HL-60/S4 treated with retinoic acid at 250 ng/mL for 4 days and 3 days (cell line): ENCODE data around the gene TIFAB.

ENCODE experiments used
- in situ Hi-C: fragments of 300-500 bp; cut with MboI; formaldehyde crosslinking; loops from 2 replicates; pipeline ENCODE4 v1.7.0; 2022; ENCODE audit warnings: low sequenced_read_pairs

TIFAB gene

DNA sequence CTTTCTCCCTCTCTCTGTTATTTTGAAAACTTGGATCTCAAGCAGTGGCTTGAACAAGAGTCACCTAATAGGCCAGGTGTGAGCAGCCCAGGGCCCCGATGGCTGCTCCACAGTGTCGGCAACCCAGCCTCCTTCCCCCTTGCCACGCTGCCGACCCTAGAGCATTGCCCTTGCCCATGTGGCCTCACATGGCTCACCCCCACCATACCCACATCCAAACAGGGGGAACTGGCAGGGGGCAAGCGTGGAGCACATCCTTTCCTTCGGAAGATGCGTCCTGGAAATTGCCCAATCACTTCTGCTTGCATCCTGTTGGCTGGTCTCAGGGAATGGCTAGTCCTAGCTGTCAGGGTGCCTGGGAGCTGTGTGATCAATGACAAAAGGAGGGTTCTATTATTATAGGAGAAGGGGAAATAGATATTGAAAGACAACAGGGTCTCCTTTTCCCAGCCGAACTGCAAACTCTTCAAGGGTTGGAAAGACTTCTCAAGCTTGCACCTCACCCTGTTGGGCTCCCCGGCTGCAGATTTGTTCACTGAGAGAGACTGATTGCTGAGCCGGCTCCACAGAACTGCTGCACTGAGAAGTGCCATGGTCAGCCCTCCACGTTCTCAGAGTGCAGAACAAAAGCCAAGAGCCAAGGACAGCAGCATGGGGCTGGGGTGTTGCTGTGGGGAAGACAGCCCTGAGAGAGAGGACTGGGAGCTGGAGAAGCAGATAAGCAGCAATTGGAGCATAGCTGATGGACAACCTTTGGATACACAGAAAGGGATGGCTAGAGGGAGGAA is 8.3 kb upstream of the TIFAB start:
- in situ Hi-C loops, result loop anchor here (10.0 kb wide), 1 partner anchor 94 kb away; no protein-coding TSS in a partner anchor

DNA sequence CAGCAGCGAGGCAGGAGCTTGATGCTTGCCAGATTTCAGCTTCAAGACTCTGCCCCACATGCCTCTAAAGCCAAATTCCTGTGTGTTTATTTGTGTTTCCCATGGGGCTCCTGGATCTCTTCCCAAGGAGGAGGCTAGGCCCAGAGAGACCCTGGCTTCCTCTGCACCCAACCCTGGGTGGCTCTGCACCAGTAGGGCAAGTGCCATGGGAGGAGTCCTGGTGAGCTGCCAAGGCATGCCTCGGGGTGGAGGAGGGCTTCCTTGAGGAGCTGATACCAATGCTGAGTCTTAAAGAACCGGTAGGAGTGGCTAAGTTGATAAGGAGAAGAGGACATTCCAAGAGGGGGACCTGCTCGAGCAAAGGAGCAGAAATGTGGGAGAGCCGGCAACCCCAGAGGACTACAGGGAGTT is 6.8 kb upstream of the TIFAB start:
- in situ Hi-C loops, result no loop called here

DNA sequence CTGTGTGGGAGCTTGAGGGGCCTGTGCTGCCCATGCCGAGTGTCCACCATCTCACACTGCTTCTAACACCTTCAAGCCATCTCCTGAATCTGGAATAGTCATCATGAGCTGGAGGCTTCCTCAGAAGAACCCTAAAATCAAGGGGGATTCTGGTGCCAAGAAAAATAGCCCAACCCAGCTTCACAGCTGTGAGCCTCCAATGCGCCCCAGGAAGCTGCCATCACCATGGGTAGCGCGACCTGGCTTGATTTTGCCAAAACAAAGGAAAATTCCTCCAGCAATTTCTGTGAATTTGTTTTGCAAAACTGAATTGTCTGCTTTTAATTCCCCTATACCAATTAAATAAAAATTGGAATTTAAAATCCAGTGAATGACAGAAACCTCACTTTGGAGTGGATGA is 6.2 kb upstream of the TIFAB start:
- in situ Hi-C loops, result no loop called here

DNA sequence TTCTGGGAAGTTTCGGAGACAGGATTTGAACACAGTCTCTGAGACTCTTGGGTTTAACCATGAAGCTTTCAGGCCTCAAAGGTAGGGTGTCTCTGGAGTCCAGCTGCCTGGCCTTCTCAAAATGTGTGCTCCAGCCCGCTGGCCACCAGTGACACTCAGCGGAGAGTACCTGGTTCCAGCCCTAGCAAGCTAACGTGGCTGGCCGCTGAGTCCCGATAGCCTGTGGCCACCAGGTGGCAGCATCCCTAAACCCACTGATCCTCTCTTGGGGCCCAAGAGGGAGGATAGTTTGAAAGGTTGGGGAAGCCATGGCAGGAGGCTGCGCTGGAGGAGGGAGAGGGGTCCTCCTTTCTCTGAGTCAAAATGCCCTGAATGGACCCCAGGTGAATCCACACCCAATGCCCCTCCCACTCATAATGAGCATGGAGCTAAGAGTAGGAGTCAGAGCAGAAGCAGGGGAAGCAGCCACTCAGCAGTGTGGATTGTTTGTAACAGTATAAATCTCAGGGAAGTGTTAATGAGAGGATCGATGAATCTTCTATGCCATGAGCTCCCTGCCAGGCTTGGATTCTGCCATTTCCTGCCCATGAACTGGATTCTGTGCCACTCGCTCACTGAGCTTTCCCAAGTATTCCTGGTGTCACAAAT is 5.4 kb upstream of the TIFAB start:
- in situ Hi-C loops, result no loop called here

DNA sequence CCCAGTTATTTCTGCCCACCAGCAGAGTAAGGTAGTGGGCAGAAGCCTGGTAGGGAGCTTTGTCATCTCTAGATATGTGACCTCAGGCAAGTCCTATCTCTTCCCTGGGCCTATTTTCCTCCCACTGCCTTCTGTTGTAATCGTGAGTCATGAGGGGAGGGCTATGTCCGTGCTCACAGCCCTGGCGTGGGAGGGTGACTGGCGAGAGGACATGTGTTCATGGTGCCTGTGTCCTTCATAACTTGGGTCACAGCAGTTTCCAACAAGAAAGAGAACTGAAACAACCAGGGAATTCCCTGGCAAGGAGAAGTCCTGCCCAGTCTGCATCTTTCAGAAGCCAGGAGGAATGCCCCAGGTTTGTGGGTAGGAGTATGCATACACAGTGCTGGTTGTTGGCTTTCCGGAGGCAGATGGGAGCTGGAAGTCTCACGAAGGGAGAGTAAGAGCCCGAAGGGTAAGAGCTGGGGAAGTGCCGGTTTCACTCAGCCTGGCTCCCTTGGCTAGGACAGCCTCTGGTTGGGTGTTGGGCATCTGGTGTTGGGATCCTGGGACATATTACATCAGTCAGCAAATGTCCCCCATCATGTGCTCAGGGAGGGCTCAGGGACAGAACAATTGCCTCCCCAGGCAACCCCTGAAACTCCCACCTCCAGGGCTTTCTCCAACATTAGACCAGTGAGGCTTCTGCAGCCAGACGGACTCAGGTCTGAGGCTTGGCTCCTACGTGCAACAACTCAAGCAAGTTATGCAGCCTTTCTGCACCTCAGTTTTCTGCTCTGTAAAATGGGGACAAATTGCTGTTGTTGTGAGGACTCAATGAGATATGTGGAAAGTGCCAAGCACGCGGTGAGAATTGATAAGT is 4.3 kb upstream of the TIFAB start:
- in situ Hi-C loops, result no loop called here

DNA sequence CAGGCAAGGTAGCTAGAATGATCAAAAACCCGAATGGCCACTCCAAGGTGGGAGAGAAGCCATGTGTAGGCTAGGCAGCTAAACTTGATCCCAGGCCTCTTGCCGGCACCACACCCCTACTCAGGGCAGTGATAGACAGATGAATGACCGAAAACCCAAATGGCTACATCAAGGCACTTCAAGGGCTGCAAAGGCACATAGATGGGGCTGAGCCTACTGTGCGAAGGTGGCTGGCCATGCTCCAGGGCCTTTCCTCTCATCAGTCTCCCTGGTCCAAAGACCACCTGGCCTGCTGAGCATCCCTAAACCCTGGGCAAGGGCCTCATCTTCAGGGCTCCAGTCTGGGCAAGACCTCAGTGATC is 3.7 kb upstream of the TIFAB start:
- in situ Hi-C loops, result no loop called here

DNA sequence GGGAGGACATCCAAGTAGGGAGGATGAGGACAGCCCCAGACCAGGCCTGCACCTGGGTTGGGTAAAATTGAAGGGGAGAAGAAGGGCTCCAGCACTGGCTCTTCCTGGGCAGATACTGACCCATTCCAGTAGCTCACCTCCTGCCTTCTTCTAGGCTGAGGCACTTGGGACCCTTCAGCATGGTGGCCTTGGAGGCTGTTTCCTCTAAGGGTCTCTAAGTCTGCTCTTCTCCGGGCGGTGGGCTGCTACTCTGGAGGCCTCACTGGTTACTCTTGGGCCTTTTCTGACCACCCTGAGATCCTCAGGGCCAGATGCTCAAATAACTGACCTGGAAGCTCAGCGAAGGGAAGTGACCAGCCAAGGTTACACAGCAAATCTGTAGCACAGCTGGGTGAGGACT is 2.8 kb upstream of the TIFAB start:
- in situ Hi-C loops, result no loop called here

DNA sequence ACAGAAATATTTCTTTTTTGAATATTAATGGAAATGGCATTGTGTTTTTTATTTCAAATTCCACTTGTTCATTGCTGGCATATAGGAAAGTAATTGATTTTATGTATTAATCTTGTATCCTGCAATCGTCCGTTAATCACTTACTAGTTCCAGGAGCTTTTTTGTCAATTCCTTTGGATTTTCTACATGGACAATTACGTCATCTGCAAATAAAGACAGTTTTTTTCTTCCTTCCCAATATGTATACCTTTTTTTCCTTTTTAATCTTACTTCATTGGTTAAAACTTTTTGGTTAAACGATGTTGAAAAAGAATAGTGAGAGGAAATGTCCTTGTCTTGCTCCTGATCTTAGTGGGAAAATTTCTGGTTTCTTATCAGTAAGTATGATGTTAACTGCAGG is 1.5 kb upstream of the TIFAB start:
- in situ Hi-C loops, result no loop called here

DNA sequence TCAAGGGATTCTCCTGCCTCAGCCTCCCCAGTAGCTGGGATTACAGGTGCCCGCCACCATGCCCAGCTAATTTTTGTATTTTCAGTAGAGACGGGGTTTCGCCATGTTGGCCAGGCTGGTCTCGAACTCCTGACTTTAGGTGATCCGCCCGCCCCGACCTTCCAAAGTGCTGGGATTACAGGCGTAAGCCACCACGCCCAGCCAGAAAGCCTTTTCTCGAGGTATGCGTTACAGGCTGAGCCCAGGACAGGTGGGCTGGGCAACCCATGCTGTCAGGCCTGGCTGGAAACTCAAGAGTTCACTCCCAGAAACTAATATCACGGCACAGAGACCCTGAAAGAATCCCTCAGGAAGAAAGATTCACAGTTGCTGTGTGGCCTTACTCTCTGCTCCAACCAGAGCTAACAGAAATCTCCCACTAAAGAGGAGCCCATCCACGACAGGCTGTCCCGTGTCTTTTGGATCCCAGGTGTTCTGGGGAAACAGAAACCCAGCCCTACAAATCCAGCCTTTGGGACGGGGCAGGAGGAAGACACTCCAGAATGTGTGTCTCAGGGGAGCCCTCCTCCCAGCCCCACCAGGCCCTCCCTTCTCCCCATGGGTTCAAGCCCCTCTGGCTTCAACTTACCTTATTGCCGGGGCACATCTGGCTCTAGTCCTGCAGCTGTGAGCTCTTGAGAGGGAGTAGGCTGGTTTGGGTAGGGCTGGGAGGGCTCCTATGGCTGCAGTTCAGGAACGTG is 400 bp downstream of the TIFAB start:
- in situ Hi-C loops, result no loop called here

DNA sequence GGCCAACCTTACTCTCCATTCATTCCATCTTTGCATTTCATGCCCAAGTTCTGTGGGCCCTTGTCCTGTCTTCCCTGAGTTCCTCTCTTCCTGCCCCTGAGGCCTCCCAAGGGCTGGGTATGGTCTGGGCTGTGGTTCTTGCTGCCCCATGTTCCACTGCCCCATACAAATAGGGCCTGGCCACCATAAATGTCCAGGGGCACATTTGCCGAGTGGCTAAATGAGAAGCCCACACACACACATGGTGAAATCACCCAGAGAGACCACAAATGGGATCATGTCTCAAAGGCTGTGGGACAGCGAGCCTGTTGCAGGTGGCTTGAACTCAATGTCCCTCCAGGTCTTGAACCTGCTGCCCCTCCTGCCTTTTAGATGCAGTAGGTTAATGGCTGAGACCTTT is 1.2 kb downstream of the TIFAB start:
- in situ Hi-C loops, result no loop called here

DNA sequence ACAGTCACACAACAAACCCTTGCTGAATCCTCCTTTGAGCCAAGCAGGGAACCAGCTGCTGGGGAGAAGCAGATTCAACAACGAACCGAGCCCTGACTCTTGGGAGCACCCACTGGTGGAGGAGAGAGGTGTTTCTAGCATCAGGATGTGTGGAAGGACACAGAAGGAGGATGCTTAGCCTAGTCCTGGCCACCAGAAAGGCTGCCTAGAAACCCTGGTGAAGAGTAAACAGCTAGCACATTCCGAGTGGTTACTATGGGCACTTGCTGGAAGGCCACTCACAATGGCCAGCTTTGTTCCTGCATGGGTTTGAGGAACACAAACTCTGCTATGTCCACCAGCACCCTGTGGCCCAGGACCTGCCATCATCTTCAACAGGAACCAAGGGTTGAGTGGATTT is 1.8 kb downstream of the TIFAB start:
- in situ Hi-C loops, result no loop called here

DNA sequence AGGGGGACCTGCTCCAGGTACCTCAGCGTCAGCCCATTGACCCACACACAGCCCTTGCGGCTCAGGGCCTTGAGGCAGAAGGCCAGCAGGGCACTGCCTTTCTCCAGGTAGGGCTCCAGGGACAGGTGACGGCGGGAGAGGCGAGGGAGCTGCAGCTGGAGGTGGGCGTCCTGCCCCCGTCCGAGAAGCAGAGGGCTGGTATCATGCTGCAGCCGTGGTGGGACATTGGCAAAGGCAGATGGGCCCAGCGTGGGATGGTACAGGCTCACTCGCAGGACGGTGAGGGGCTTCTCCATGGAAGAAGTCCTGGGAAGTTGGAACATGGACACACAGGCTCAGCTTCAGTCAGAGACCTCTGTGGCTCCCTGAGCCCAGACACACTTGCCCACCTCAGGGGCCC is 2.5 kb downstream of the TIFAB start:
- in situ Hi-C loops, result no loop called here

DNA sequence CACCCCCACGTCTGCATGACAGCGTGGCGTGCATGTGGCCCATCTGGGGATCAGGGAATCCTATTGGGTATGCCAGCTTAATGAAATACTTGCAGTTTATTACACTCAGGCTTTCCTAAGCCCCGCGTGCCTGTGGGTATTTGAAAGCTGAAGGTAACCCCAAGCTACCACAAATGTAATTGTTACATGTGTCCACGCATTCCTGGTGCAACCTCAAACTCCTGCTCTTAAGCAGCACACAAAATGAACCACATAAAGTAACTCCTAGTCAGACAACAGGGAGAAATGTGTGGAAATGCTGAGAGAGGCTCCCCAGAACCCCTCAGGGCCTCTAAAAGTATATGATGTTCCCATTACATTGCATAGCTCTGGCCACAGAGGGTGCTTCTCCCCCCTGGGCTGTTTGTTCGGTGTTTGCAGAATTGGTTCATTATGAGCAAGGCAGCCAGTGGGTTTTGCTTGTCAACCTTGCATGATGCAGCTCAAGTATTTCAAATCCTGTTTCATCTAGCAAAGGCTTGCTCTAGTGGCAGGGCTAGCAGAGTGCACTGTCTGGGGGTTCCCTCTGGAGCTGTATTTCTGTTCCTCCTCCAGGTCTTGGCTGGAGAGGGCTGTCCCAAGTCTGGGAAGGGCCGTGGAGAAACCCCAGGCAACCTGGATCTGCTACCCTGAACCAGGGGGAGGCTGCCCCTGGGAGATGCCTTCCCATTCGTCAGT is 3.2 kb downstream of the TIFAB start:
- in situ Hi-C loops, result no loop called here

DNA sequence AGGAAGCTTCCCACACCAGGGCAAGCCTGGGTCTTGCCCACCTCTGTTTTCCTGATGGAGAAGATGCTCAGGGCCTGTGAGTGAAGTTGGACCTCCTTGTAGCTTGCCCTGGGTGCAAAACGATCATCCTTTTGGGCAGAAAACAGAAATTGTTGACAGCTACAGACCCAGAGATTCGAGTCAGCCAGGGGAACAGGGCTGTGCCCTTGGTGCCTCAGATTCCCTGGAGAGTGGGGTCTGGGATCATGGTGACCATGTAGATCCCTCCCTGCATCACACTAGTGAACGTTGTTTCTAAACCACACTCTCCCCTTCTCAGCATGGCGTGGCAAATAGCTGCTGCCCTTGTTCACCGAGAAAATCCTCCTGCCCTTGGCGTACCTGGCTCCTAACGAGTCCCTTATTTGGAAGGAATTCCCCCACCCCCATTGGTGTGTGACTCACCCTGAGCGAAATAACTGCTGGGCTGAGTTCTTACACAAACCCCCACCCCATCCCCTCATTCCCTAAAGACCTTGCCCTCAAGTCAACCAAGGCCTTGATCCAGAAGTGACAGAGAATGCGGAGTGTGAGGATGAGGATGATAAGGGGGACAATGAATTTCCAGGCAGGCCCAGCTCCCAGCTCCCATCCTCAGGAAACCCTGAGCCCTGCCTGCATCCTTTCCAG is 3.9 kb downstream of the TIFAB start:
- in situ Hi-C loops, result no loop called here

DNA sequence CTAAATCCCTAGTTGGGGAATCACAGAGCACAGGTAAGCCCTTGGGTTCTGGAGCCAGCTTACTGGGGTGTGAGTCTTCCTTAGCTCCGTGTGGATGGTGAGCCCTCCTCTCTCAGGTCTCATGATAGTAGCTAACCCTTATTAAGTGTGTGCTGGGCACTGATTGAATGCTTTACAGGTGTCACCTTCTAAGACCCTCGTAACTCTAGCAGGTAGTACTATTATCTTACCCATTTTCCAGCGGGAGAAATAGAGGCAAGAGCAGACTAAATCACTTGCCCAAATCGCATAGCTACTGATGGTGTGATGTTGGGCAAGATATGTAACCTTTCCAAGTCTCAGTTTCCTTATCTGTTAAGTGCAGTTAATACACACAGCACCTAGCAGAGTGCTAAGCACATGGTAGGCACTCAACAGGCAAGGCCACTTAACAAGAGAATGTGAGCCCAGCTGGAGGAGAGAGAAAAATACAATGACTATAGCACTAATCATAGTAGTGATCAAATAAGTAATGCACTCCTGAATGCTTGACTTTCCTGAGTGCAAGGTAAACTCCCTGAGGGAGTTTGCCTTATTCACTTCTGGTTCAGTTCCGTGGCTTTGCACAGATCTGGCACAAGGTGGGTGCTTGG is 4.7 kb downstream of the TIFAB start, which contains the start of gene DCANP1:
Gene DCANP1 (minus strand): TSS at position 51 of the 632 bp plus-strand sequence. CDS start 240 bp downstream, outside the sequence.
- in situ Hi-C loops, result no loop called here

DNA sequence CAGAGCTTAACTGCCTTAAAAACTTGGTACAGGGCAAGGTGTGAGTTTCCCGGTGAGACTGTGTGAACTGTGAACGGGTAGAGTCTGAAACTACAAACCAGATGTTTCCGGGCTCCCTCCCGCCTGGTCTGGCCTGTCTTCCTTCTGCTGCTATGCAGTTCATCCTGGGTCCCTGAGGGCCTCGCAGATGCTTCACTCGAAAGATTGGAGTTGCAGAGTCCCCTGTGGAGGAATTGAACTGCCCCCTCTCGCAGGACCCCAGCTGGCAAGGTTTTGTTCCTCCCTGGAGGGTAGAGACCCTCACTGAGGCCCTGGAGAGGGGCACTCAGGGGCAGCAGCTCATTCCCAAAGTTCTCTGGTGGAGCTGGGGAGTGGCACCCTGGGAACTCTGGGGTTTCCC is 5.5 kb downstream of the TIFAB start:
- in situ Hi-C loops, result no loop called here

DNA sequence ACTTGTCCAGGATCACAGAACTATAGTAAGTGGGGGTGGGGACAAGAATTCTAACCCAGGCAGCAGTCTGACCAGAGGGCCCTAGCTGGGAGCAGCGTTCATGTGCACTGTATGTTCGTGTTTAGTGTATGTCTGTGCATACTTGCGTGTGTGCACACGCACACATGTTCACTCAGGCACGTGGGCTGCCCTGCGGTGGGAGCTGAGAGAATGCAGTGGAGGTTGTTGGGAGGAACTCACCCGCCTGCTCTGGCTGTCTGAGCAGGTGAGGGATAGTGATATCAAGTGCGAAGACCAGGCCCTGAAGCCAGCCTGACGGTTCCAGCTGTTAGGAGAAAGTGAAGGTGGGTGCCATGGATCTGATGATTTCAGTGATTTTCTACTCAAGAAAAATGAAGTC is 5.9 kb downstream of the TIFAB start:
- in situ Hi-C loops, result no loop called here

DNA sequence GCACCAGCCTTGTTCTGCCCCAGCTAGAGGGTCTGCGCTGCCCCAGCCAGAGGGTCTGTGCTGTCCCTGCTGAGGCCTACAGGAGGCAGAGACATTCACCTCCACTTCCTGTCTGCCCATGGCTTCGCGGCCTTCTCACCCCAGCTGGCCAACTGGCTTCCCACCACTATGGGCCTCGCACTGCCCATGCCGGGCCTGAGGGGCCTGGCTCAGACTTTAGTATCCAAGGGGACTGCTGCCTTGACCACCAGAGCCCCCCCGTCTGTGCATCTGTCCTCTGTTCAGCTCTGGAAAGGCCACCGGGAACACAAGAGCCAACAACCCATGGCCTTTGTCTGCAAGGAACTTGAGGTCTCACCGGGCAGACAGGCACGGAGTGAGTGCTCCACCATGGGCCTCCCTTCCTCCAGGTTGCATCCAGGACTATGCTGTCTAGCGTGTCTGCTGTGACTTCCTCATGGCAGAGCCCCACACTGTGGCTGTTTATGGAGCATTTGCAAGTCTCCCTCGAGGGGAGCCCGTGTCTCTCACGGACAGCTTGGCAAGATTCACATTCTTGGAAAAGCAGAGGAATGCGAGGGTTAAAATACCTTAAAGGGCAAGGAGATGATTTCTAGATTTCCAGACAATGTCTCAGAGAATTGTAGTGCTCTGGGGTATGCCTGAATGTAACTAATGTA is 6.7 kb downstream of the TIFAB start:
- in situ Hi-C loops, result no loop called here

DNA sequence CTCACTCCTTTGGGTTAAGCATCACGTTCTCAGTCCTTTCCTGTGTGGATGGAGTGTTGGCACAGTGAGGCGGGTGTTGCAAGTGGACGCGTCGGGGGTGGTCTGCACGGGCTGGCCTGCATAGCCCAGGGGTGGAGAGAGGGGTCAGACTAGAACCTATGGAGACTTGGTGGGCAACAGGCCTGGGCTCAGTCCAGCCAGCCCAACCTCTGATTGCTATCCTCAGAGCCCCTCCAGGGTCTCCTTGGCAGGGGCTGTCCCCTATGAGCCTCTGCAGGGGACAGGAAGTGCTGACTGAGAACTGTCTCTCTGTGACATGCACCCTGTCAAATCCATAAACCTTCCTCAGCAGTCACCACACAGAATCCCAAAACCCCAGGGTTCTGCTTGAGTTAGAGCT is 7.3 kb downstream of the TIFAB start:
- in situ Hi-C loops, result no loop called here
